Fibroblast of gingiva (primary cell): ENCODE measurements around the gene CPA1.
A peak's percentile ranks its signal among the peaks of the same experiment; 100 is the strongest.

Experiments used
- DNase-seq: peaks from one replicate; pipeline ENCODE4 v3.0.0-alpha.2; 2011; ENCODE audit warnings: low read depth

Gene CPA1

GRCh38 chr7:130396109-130396508 is 15.8 kb downstream of the CPA1 start:
- no peak for DNase-seq

- DNase-seq: no peak
These were observed 16.9 kb downstream of the CPA1 start for GRCh38 chr7:130397051-130397757.

- DNase-seq: no peak
These were observed 17.4 kb downstream of the CPA1 start for GRCh38 chr7:130397758-130398073.

GRCh38 chr7:130398526-130399090 is 18.3 kb downstream of the CPA1 start:
- DNase-seq: no peak

GRCh38 chr7:130400120-130400572 is 19.9 kb downstream of the CPA1 start:
- DNase-seq: peak; percentile 95

GRCh38 chr7:130401101-130401500 is 20.8 kb downstream of the CPA1 start:
- no peak for DNase-seq

GRCh38 chr7:130401578-130401977 is 21.3 kb downstream of the CPA1 start:
- DNase-seq: no peak

- no peak for DNase-seq
These were observed 24.7 kb downstream of the CPA1 start for GRCh38 chr7:130405003-130405402.

GRCh38 chr7:130409067-130409711 is 28.9 kb downstream of the CPA1 start:
- no peak for DNase-seq

GRCh38 chr7:130409712-130410072 is 29.4 kb downstream of the CPA1 start:
- DNase-seq: no peak

- no peak for DNase-seq
These were observed 30.7 kb downstream of the CPA1 start for GRCh38 chr7:130410868-130411541.

GRCh38 chr7:130413201-130413600 is 32.9 kb downstream of the CPA1 start:
- DNase-seq: no peak

- no peak for DNase-seq
These were observed 34.7 kb downstream of the CPA1 start for GRCh38 chr7:130415006-130415405.

GRCh38 chr7:130417213-130417612 is 36.9 kb downstream of the CPA1 start:
- DNase-seq: no peak

GRCh38 chr7:130418306-130418705 is 38.0 kb downstream of the CPA1 start:
- no peak for DNase-seq

GRCh38 chr7:130419658-130420057 is 39.4 kb downstream of the CPA1 start:
- DNase-seq: no peak

GRCh38 chr7:130420943-130421578 is 40.8 kb downstream of the CPA1 start:
- no peak for DNase-seq

- peak; percentile 52 for DNase-seq
These were observed 41.4 kb downstream of the CPA1 start for GRCh38 chr7:130421684-130422083.

- DNase-seq: no peak
These were observed 43.3 kb downstream of the CPA1 start for GRCh38 chr7:130423501-130424037.

GRCh38 chr7:130425796-130426195 is 45.5 kb downstream of the CPA1 start:
- no peak for DNase-seq

- DNase-seq: no peak
These were observed 46.3 kb downstream of the CPA1 start for GRCh38 chr7:130426564-130426963.

- no peak for DNase-seq
These were observed 48.7 kb downstream of the CPA1 start for GRCh38 chr7:130429019-130429418.
